RWPE2 (cell line): Measurements from ENCODE around the gene TTC23L.

Experiments
- ATAC-seq: fragments of 200-7000 bp; cut with Tn5 transposase; 3 replicates; pipeline ENCODE4 v1.9.1; 2021; ENCODE audit warnings: low read depth
- DNase-seq: peaks from one replicate; pipeline ENCODE4 v3.0.0-alpha.2; 2020; ENCODE audit warnings: low spot score
- H3K27ac ChIP-seq: fragments of 450-650 bp; 2 replicates; pipeline ENCODE4 v1.5.1; 2017; ENCODE audit warnings: mild to moderate bottlenecking; ENCODE audit not compliant: poor library complexity, severe bottlenecking
- H3K27me3 ChIP-seq: fragments of 250-450 bp; sonication (Bioruptor Pico); 2 replicates; pipeline ENCODE4 v1.5.1; 2021; ENCODE audit warnings: mild to moderate bottlenecking, moderate library complexity; ENCODE audit not compliant: insufficient read depth, poor library complexity, severe bottlenecking
- H3K36me3 ChIP-seq: fragments of 250-450 bp; sonication (Bioruptor Pico); 2 replicates; pipeline ENCODE4 v1.5.1; 2020; ENCODE audit warnings: low read depth, mild to moderate bottlenecking, moderate library complexity
- H3K4me1 ChIP-seq: fragments of 250-450 bp; sonication (Bioruptor Pico); 2 replicates; pipeline ENCODE4 v1.5.1; 2021; ENCODE audit warnings: mild to moderate bottlenecking, moderate library complexity; ENCODE audit not compliant: insufficient read depth, poor library complexity, severe bottlenecking
- H3K4me3 ChIP-seq: fragments of 250-450 bp; sonication (Bioruptor Pico); 2 replicates; pipeline ENCODE4 v1.5.1; 2021; ENCODE audit warnings: mild to moderate bottlenecking, moderate library complexity; ENCODE audit not compliant: severe bottlenecking
- H3K9me3 ChIP-seq: fragments of 250-450 bp; sonication (Bioruptor Pico); 2 replicates; pipeline ENCODE4 v1.5.1; 2021; ENCODE audit warnings: mild to moderate bottlenecking, moderate library complexity; ENCODE audit not compliant: severe bottlenecking
- CTCF ChIP-seq: fragments of 450-650 bp; IDR thresholded peaks from one replicate; pipeline ENCODE4 v1.5.1; 2017; ENCODE audit warnings: mild to moderate bottlenecking, moderate library complexity; ENCODE audit not compliant: poor library complexity, severe bottlenecking

TTC23L gene

GRCh38 chr5:34847056-34847455 lies 8.1 kb downstream of the TTC23L start:
- no peak overlapping the region for H3K27ac ChIP-seq
- no peaks in the 10 kb centered on the region for H3K4me1 ChIP-seq
- ATAC-seq (no peak), DNase-seq (no peak)
- H3K27me3 ChIP-seq: no peaks in the 10 kb centered on the region
- no peak overlapping the region for H3K4me3 ChIP-seq
- no peaks in the 10 kb centered on the region for H3K9me3 ChIP-seq
- H3K36me3 ChIP-seq: no peaks in the 10 kb centered on the region
- TF ChIP-seq CTCF: no peak

DNA sequence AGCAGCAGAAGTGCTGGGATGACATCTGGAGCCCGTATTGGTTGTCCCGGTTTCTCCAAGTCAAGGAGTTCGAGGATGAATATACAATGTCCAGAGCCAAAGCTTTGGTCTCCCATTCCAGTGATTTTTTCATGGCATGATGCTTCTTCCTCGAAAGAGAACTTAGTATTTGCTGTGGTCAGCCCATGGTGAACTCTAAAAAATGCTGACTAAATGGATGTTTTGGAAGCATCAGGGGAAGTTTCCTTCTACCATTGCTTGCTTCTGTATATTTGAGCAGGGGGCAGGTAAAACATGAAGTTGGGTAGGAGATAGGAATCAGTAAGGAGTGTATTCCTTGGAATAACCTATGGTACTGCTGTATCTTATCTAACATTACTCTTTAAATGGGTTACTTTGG lies 8.6 kb downstream of the TTC23L start:
- H3K4me1 ChIP-seq: no peaks in the 10 kb centered on the region
- no peaks in the 10 kb centered on the region for H3K9me3 ChIP-seq
- no peak overlapping the region for H3K27ac ChIP-seq
- no peaks in the 10 kb centered on the region for H3K27me3 ChIP-seq
- no peak for TF ChIP-seq CTCF
- no peak for ATAC-seq
- H3K4me3 ChIP-seq: no peak overlapping the region
- no peaks in the 10 kb centered on the region for H3K36me3 ChIP-seq
- no peak for DNase-seq

DNA sequence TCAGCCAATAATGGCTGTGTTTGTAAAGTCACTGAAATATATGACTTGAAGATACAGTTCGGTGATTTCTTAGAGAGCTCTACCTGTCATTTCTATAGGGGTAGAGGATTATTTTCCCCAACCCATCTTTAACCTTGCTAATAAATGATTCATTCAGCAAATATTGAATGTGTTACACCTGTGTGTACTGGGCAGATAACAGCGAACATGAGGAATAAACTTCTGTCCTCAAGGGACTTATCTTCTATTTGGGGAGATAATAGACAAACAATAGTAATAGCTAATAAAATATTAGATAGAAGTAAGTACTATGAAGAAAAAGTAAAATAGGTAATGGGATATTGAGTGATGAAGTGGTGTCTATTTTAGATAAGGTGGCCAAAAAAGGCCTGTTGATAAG lies 9.3 kb downstream of the TTC23L start:
- H3K36me3 ChIP-seq: no peaks in the 10 kb centered on the region
- H3K4me3 ChIP-seq: no peak overlapping the region
- H3K4me1 ChIP-seq: no peaks in the 10 kb centered on the region
- no peaks in the 10 kb centered on the region for H3K27me3 ChIP-seq
- DNase-seq: no peak
- no peak for ATAC-seq
- no peak for TF ChIP-seq CTCF
- H3K27ac ChIP-seq: no peak overlapping the region
- no peaks in the 10 kb centered on the region for H3K9me3 ChIP-seq

DNA sequence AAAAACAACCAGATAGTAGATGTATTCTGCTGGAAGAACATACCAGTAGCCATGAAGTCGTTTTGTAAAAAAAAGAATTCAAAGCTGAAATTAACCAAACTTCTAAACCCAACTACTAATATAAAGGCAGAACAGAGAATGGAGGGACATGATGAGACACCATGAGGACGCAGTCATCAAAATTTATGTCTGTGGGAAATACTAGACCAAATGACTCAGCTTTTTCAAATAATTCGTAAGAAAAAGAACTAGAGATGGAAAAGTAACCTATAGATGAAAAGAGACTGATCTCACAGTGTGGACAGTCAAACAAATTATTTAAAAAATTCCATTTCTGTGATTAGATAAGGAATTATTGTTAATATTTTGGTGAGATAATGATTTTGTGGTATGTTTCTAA lies 10.3 kb downstream of the TTC23L start:
- no peak for TF ChIP-seq CTCF
- Histone ChIP-seq H3K4me3 (no peak overlapping the region), H3K36me3 (no peaks in the 10 kb centered on the region), H3K9me3 (no peaks in the 10 kb centered on the region), H3K27ac (no peak overlapping the region), H3K4me1 (no peaks in the 10 kb centered on the region), H3K27me3 (no peaks in the 10 kb centered on the region)
- no peak for DNase-seq
- ATAC-seq: no peak

GRCh38 chr5:34854459-34855174 lies 15.7 kb downstream of the TTC23L start:
- Histone ChIP-seq H3K4me1 (no peaks in the 10 kb centered on the region), H3K4me3 (no peak overlapping the region), H3K36me3 (no peaks in the 10 kb centered on the region), H3K27ac (no peak overlapping the region), H3K27me3 (no peaks in the 10 kb centered on the region), H3K9me3 (no peaks in the 10 kb centered on the region)
- ATAC-seq (no peak), DNase-seq (no peak)
- TF ChIP-seq CTCF: no peak
